Measurements from ENCODE around the gene FKRP.

DNA sequence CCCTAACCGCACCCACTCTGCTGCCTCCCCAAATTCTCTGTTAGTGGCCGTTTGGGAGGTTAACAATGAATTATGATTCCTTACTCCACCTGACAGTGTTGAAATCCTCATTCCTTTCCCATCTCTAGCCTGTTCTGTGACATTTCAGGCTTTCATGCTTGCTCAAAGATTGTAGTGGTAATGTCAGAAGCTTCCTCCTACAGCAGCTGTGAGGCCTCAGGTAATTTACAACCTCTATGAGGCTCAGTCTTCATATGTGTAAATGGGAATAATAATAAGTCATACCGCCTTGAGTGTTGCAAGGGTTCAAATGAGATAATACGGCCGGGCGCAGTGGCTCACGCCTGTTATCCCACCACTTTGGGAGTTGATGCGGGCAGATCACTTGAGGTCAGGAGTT is 43.5 kb downstream of the FKRP start:
- TF ChIP-seq POLR2A (IDR thresholded peaks at IDR 0.05; ENCODE audit: low read depth, low read length) (no peak), POLR2AphosphoS5 (IDR thresholded peaks at IDR 0.05; ENCODE audit: low read depth, low read length) (no peak)
